ENCODE results near the gene C14orf132. TPM values are rescaled to one million over a fixed set of nuclear protein-coding genes. Genes with fewer than 3 reads are reported as not detected.

The C14orf132 gene
- total RNA-seq, 4 donors from 2014 or later, result 3.5 to 6.4 (median 5.0) TPM

DNA sequence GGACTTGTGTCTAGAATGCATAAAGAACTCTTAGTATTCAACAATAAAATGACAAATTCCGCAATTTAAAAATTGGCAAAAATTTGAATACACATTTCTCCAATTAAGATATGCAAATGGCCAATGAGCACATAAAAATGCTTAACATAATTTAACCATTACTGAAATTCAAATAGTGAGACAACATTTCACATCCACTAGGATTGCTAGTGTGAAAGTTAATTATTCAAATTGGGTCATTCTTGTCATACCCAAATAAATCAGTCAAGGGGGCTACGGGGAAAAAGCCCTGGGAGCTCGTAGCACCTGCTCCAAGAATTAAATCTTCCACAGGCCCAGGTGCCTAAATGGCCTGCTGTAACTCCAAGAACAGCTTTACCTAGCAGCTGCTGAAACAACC, 25.0 kb upstream of the C14orf132 start:
- Histone ChIP-seq H3K9me3 (peaks cover 5 to 9% of the 10 kb centered on the region in 2 donors), H3K36me3 (no peaks in the 10 kb centered on the region), H3K4me3 (no peak overlapping the region), H3K27me3 (no peaks in the 10 kb centered on the region), H3K4me1 (no peaks in the 10 kb centered on the region), H3K27ac (no peak overlapping the region)
- WGBS, 2 donors (ENCODE audit: low coverage in 1 of 2), result 83 to 100% methylated on average over 1 to 3 of the region's 3 CpGs
- DNase-seq, result no peak
- in situ Hi-C loops (cut with MboI; ENCODE audit: low pct_ligation_motif_present in 1 of 4, low pct_unique_long_range_greater_than_20kb in 1 of 4, low sequenced_read_pairs in 3 of 4), result loop anchor here in 1 of 4 donors (25.0 kb wide), 1 partner anchor 273 kb away; no protein-coding TSS in a partner anchor
- intact Hi-C loops (cut with DNase I; ENCODE audit: low total_unique reads), result no loop called here
- no peak for TF ChIP-seq POLR2AphosphoS5 (IDR thresholded peaks at IDR 0.05)

DNA sequence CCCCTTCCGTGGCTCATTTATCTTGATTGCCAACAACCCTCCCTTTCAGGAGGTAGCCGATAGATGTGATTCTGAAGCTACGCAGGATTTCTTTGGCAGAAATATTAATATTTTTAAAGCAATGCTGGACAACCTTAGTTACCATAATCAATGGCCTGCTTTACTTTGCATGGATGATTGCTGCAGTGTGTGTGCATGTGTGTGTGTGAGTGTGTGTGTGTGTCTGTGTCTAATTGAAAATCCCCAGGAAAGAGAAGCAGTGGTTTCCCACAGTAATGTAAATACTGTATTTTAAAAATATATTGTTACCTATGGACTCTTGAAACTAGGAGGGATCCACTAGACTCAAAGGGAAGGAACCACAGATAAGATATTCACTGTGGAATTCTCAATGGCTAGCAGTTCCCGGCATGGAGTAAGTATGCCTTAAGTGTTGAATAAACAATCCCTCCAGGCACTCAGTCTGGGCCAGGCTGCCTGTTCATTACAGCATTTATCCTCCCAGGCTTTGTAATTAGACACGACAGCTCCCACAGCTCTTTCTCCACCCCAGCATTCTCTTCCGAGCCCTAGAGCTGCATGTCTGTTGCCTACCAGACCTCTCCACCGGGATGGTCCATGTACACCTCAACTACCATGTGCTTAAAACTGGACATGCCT, 22.5 kb upstream of the C14orf132 start:
- no peak for DNase-seq
- intact Hi-C loops (cut with DNase I; ENCODE audit: low total_unique reads), result no loop called here
- Histone ChIP-seq H3K9me3 (no peaks in the 10 kb centered on the region), H3K4me1 (no peaks in the 10 kb centered on the region), H3K36me3 (no peaks in the 10 kb centered on the region), H3K27ac (no peak overlapping the region), H3K27me3 (peaks cover under 1% of the 10 kb centered on the region), H3K4me3 (no peak overlapping the region)
- 45 to 53% methylated on average over 4 to 7 of the region's 7 CpGs for WGBS, 2 donors (ENCODE audit: low coverage in 1 of 2)
- TF ChIP-seq, protein P1, sequence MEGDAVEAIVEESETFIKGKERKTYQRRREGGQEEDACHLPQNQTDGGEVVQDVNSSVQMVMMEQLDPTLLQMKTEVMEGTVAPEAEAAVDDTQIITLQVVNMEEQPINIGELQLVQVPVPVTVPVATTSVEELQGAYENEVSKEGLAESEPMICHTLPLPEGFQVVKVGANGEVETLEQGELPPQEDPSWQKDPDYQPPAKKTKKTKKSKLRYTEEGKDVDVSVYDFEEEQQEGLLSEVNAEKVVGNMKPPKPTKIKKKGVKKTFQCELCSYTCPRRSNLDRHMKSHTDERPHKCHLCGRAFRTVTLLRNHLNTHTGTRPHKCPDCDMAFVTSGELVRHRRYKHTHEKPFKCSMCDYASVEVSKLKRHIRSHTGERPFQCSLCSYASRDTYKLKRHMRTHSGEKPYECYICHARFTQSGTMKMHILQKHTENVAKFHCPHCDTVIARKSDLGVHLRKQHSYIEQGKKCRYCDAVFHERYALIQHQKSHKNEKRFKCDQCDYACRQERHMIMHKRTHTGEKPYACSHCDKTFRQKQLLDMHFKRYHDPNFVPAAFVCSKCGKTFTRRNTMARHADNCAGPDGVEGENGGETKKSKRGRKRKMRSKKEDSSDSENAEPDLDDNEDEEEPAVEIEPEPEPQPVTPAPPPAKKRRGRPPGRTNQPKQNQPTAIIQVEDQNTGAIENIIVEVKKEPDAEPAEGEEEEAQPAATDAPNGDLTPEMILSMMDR (IDR thresholded peaks at IDR 0.05), result no peak
- no peak for TF ChIP-seq POLR2A (IDR thresholded peaks at IDR 0.05)
- TF ChIP-seq POLR2AphosphoS5 (IDR thresholded peaks at IDR 0.05), result no peak
- TF ChIP-seq EP300 (IDR thresholded peaks at IDR 0.05; ENCODE audit: low read depth), result no peak
- in situ Hi-C loops (cut with MboI; ENCODE audit: low pct_ligation_motif_present in 1 of 4, low pct_unique_long_range_greater_than_20kb in 1 of 4, low sequenced_read_pairs in 3 of 4), result loop anchor here in 1 of 4 donors (25.0 kb wide), 1 partner anchor 271 kb away; no protein-coding TSS in a partner anchor

DNA sequence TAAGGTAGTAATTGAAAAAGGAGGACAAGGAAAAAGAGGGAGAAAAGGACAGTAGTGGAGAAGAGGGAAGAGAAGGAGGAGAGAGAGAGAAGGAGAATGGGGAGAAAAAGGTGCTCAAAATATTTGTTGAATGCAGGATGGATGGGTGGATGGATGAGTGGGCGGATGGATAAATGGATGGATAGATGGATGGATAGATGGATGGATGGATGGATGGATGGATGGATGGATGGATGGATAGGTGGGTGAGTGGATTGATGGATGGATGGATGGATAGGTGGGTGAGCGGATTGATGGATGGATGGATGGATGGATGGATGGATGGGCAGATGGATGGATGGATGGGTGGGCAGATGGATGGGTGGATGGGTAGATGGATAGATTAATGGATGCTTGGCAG, 21.3 kb upstream of the C14orf132 start:
- intact Hi-C loops (cut with DNase I; ENCODE audit: low total_unique reads) (no loop called here), in situ Hi-C loops (cut with MboI; ENCODE audit: low pct_ligation_motif_present in 1 of 4, low pct_unique_long_range_greater_than_20kb in 1 of 4, low sequenced_read_pairs in 3 of 4) (loop anchor here in 1 of 4 donors (25.0 kb wide), 1 partner anchor 269 kb away; no protein-coding TSS in a partner anchor)
- Histone ChIP-seq H3K27me3 (peaks cover 5% of the 10 kb centered on the region), H3K4me1 (no peaks in the 10 kb centered on the region), H3K36me3 (no peaks in the 10 kb centered on the region), H3K4me3 (no peak overlapping the region), H3K9me3 (no peaks in the 10 kb centered on the region), H3K27ac (no peak overlapping the region)
- WGBS, 2 donors (ENCODE audit: low coverage in 1 of 2), result 92 to 100% methylated on average over 1 to 2 of the region's 2 CpGs
- TF ChIP-seq, protein P1 (IDR thresholded peaks at IDR 0.05), result no peak
- TF ChIP-seq EP300 (IDR thresholded peaks at IDR 0.05; ENCODE audit: low read depth), result no peak
- TF ChIP-seq POLR2AphosphoS5 (IDR thresholded peaks at IDR 0.05), result no peak
- TF ChIP-seq POLR2A (IDR thresholded peaks at IDR 0.05), result no peak
- DNase-seq, result no peak

DNA sequence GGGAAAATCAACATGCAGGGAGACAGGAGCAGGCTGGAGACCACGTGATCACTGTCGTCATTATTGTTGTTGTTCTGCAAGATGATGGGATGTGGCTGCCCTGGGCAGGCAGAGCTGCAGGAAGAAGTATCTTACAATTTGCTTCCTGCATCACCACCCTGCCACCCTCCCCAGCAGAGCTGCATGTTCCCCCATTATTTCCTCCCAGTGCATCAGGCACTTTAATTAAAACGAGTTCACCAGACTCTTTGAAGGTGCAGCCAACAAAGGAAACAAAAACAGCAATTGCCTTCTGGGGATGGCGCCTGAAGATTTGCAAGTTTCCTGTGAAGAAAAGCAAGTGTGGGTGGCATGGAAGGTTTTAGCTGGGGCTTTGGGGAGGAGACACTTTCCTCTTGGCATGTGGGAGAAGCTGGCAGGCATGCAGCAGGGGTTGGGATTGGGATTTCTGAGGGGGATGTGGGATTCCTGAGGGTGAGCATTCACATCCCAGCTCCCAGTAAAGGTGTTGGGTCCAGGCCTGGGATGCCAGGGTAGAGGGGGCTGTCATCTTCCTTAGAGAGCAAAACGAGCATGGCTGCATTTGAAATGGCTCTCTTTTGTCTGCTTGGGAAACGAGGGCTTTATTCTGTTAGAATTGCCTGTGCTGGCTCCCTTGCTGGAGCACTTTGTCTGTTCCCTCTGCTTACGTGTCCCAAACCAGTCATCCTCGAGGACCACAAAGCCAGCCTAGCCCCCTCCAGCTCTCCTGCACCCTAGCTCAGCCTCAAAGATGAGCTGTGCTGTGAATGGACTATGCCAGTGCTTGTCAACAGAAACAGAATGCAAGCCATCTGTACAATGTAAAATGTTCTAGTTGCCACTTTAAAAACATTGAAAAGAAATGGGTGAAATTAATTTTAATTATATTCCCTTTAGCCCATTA, 11.5 kb upstream of the C14orf132 start:
- DNase-seq, result no peak
- WGBS, 2 donors (ENCODE audit: low coverage in 1 of 2), result 30 to 34% methylated on average over 2 to 8 of the region's 8 CpGs
- H3K9me3 ChIP-seq, result no peaks in the 10 kb centered on the region
- in situ Hi-C loops (cut with MboI; ENCODE audit: low pct_ligation_motif_present in 1 of 4, low pct_unique_long_range_greater_than_20kb in 1 of 4, low sequenced_read_pairs in 3 of 4) (no loop called here), intact Hi-C loops (cut with DNase I; ENCODE audit: low total_unique reads) (loop anchor here (10.0 kb wide), 1 partner anchor 237 kb away; no protein-coding TSS in a partner anchor)
- TF ChIP-seq, protein P1 (IDR thresholded peaks at IDR 0.05), result no peak
- H3K27me3 ChIP-seq, result peaks cover 5% of the 10 kb centered on the region
- H3K36me3 ChIP-seq, result no peaks in the 10 kb centered on the region
- H3K4me1 ChIP-seq, result no peaks in the 10 kb centered on the region
- no peak overlapping the region for H3K4me3 ChIP-seq
- no peak overlapping the region for H3K27ac ChIP-seq

All from transverse colon (tissue), 4 donors.